Amygdala (tissue), 56 donors: ENCODE results near the gene HIP1R.
"Not testable (repeated sequence)": the region's sequence is repeated elsewhere in the genome, so short reads cannot be mapped to it uniquely, and the experiment has no call there.

Experiments
- DNase-seq, 56 donors: peaks; one replicate each; lab custom pipeline; 2025; lab: John Stamatoyannopoulos, UW

The HIP1R gene, protein sequence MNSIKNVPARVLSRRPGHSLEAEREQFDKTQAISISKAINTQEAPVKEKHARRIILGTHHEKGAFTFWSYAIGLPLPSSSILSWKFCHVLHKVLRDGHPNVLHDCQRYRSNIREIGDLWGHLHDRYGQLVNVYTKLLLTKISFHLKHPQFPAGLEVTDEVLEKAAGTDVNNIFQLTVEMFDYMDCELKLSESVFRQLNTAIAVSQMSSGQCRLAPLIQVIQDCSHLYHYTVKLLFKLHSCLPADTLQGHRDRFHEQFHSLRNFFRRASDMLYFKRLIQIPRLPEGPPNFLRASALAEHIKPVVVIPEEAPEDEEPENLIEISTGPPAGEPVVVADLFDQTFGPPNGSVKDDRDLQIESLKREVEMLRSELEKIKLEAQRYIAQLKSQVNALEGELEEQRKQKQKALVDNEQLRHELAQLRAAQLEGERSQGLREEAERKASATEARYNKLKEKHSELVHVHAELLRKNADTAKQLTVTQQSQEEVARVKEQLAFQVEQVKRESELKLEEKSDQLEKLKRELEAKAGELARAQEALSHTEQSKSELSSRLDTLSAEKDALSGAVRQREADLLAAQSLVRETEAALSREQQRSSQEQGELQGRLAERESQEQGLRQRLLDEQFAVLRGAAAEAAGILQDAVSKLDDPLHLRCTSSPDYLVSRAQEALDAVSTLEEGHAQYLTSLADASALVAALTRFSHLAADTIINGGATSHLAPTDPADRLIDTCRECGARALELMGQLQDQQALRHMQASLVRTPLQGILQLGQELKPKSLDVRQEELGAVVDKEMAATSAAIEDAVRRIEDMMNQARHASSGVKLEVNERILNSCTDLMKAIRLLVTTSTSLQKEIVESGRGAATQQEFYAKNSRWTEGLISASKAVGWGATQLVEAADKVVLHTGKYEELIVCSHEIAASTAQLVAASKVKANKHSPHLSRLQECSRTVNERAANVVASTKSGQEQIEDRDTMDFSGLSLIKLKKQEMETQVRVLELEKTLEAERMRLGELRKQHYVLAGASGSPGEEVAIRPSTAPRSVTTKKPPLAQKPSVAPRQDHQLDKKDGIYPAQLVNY

DNA sequence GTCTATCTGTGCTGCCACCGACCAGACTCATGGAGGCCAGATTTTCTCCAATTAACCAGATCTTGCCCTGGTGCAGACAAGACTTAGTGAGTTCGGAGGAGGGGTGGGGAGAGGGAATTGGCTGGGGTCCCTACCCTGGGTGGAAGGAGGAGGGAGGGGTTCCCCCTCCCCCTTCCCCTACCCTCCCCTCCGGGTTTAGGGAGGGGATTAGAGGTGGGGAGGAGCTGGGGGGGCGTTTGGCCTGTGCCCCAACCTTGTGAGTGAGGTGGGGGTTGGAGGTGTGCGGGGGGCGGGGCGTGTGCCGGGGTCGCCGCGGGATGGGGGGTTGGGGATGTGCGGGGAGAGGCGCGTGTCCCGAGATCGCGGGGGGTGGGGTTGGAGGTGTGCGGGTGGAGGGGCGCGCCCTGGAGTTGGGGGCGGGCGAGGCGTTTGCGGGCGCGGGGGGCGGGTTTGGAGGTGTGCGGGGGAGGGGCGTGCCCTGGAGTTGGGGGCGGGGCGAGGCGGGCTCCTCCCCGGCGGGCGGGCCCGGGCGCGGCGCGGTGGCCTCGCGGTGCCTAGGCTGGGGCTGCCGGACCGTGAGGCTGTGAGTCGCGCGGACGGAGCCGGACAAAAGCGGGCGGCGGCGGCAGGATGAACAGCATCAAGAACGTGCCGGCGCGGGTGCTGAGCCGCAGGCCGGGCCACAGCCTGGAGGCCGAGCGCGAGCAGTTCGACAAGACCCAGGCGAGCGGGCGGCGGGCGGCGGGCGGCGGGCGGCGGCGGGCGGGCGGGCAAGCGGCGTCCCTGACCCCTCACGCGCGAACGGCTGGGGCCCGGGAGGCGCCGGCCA is at the start of gene HIP1R:
Gene HIP1R (plus strand): TSS at position 537 of the 829 bp plus-strand sequence. CDS start 94 bp downstream, at position 631.
- DNase-seq: peak in 29 of 56 donors; percentile 31 to 83 (median 57)

DNA sequence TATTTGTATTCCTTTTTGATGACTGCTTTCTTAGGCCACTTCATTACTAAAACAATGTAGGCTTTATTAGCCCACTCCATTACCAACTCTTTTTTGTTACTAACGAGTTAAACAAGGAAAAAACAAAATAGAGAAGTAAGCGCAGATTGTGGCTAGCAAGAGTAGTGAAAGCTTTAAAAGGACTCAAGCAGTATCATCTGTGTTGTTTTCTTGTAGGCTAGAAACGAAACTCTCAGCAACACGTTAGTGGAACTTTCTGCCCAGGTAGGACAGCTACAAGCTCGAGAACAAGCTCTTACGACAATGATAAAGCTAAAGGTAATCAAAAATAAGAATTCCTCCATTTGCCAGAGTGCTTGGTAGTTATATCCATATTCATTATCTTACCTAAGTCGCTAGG is 49.8 kb upstream of the HIP1R start:
- no peak for DNase-seq

DNA sequence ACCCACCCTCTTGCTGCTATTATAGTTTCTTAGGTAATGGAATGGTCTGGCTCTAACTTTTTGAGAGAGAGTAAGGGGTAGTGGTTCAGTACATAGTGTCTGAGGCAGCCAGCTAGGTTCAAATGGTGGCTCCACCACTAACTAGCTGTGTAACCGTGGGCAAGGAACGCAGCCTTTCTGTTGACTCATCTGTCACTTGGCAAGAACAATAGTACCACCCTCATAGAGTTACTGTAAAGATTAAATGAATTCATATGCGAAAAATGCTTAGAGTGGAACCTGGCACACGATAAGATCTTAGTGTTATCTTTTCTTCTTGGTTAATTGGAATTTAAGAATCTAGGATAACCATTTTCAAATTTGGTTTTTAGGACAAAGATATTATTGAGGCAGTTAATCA is 46.9 kb upstream of the HIP1R start:
- DNase-seq: no peak

DNA sequence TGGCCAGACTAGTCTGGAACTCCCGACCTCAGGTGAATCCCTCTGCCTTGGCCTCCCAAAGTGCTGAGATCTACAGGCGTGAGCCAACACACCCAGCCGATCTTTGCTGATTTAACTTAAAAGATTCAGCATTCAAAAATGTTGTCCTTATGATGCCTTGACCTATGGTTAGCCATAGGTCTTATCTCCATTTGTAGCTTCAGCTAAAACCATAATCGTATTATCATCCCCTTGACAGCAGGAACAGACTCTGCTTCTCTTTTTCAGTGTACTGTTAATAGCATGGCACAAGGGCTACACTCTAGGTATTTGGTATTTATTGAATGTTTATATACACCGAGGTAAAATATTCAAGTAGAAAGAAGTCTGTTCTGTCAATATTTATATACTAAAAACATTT is 45.6 kb upstream of the HIP1R start:
- no peak for DNase-seq

DNA sequence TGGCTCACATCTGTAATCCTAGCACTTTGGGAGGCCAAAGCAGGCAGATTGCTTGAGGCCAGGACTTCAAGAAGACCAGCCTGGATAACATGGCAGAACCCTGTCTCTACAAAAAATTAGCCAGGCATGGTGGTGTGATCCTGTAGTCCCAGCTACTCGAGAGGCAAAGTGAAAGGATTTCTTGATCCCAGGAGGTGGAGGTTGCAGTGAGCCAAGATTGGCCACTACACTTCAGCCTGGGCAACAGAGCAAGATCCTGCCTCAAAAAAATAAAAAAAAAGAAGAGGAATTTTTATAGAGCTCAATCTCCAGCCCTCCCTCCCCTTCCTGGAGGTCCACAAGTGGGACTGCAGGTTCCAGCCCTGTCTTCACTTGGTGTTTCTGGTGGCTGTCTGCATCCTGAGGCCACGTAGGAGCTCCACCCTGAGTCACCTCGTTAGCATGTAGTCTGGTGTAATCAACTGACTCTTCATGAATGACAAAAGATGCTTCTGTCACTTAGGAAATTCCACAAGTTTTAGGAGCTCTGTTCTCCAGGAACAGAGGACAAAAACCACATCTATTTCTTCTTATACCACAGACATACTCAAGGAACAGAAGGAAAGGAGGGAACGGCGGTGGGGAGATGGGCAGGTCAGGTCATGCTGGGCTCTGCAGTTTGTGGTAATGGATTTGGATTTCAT is 44.7 kb upstream of the HIP1R start:
- no peak for DNase-seq

DNA sequence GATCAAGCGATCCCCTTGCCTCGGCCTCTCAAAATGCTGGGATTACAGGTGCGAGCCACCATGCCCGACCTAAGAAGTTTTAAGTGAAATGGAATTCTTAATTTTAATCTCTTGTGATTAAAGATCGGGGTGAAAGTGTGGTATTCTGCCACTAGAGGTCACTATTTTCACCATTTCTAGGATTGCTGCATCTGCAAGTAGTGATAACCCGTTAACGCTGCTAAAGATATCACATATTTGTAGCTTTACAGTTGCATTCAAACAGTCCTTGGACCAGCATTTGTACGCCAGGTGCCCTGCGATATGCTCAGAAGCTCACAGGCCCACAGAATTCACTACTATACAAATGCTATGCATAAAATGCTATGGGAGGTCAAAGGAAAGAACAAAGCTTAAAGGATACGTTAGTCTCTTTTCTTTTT is 41.6 kb upstream of the HIP1R start:
- peak in 14 of 56 donors; percentile 1 to 45 (median 8) for DNase-seq

DNA sequence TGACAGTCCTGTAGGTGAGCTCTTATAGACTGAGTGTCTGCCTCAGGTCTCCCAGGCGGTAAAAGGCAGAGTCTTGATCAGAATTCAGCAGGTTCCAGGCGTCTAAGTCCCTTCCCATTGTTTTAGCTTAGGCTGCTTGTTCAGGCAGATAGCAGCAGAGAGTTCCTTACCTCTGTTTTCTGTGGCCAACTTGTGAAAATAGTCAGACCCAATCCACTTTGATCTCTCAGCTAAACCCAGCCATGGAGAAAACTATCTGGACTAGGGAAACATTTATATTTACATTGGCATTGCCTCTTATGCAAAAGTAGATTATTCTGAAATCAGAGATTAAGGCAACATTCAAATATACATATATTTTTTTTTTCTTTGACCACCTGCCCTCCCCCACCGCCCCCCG is 39.5 kb upstream of the HIP1R start:
- DNase-seq: no peak

DNA sequence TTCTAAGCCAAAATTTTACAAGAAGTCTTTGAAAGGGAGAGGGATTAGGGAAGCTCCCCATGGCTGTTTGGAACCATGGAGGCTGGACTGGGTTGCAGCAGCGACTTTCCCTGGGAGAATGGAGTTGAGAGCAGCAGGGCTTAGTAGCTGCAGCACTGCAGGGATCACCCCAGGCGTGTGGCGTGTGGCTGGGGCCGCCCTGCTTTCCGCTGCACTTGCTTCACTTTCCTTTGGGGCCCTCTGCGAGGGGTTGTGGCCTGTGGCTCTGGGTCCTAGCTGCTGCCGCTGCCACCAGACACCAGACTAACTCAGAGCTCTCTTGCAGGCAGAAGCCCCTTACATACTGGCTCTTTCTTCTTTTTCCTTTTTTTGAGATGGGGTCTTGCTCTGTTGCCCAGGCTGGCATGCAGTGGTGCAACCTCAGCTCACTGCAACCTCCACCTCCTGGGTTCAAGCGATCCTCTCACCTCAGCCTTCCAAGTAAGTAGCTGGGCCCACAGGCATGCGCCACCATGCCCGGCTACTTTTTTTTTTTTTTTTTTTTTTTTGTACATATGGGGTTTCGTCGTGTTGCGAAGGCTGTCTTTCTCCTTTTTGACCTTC is 35.5 kb upstream of the HIP1R start:
- DNase-seq: no peak

DNA sequence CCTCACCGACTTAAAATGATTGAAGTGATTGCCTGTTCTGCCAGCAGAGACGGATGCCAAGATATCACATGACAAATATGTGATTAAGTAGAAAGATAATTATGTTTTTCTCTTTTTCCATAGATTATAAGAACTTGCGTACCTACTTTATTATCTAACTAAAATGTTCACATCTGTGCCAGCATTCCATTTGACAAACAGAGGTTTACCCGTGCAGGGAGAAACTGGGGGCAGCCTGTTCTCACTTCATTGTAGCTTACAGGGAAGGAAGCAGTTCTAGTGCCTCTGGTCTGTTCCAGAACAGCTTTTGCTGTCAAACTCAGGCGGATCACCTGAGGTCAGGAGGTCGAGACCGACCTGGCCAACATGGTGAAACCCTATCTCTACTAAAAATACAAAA is 31.3 kb upstream of the HIP1R start:
- DNase-seq: no peak

DNA sequence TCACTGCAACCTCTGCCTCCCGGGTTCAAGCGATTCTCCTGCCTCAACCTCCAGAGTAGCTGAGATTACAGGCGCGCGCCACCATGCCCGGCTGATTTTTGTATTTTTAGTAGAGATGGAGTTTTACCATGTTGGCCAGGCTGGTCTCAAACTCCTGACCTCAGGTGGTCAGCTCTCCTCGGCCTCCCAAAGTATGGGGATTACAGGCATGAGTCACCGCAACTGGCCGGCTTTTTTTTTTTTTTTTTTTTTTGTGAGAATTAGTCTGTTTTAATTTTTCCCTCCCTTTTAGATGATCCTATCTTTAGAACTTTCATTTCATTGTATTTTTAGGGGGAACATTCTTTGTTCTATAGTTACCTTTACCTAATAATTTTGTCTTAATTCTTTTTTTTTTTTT is 30.3 kb upstream of the HIP1R start:
- not testable (repeated sequence) for DNase-seq

DNA sequence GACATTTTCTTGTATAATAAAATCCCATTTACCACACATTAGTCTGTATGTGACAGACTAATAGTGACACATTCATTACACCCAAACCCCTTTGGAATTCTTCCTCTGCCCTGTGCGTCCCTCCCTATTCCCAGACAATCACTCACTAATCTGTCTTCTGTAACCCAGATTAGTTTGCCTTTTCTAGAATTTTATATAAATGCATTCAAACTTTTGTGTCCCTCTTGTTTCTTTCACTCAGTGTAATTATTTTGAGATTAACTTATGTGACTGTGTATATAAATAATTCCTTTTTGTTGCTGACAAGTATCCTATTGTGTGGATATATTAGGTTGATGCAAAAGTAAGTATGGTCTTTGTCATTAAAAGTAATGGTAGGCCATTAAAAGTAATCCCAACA is 27.6 kb upstream of the HIP1R start:
- no peak for DNase-seq

DNA sequence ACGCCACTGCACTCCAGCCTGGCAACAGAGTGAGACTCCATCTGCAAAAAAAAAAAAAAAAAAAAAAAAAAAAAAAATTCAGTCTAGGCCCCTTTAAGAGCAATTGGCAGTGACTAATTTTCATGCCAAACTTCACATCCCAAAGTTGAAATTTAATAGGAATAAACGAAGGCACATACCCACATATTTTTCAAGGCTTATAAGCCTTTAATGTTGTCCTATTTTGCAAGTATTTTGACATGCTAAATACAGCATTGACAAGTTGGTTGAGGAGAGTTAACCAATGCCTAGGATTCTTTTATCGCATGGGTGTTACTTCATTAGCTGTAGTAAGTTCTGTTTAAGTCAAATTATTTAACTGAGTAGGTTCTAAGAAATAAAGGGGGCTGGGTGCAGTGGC is 23.5 kb upstream of the HIP1R start:
- no peak for DNase-seq

DNA sequence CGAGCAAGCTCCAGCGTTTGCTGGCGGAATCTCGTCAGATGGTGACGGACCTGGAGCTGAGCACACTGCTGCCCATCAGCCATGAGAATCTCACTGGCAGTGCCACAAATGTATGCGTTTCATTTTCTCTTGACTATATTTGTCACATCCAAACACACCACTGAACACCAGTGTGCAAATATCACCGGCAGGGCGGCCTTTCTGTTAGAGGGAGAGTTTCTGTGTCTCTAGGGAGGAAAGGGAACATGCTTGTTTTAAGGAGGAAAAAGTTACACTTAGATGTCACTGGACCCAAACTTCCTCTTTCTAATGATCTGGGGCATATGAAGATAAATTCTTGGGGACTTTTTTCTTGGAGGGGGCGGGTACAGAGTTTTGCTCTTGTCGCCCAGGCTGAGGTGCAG is 21.9 kb upstream of the HIP1R start:
- DNase-seq: no peak

DNA sequence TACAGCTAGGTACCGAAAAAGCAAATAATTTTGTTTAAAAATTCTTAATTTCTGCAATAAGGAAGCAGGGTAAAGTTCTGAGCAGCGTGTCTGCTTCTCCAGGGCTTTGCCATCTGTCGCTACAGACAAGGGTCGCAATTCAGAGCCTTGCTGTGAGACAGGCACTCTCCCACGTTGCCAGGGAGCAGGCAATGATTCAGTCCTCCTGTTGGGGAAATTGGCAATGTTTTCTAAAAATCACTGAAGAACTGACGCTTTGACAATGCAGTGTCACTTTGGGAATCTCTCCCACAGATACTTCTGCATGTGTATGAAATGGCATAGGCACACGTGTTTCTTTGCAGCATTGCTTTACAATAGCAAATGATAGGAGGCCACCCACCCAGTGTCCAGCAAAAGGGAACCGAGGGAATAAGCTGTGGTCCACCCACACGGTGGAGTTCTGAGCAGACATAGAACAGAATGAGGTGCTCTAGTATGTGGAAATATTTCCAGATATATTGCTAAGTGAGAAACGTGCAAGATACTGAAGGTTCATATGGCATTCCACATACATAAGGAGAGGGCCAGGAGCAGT is 16.0 kb upstream of the HIP1R start:
- peak in 23 of 56 donors; percentile 4 to 80 (median 32) for DNase-seq

DNA sequence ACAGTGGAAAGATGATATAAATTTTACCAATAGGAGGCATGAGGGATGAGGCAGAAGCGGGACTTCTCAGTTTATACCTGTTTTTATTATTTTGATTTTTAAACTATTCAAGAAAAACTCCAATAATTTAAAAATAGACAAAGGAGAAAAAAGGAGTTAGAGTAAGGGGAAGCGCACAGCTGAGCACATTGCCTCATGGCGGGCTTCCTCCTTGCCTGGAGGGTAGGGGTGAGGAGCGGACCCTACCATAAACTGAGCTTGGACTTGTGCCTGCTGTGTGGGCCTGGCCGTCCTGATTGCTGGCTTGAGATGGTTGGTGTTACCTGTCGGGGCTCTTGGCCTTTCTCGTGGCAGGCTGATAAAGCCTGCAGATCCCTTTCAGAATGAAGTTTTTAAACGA is 15.1 kb upstream of the HIP1R start:
- DNase-seq: no peak

DNA sequence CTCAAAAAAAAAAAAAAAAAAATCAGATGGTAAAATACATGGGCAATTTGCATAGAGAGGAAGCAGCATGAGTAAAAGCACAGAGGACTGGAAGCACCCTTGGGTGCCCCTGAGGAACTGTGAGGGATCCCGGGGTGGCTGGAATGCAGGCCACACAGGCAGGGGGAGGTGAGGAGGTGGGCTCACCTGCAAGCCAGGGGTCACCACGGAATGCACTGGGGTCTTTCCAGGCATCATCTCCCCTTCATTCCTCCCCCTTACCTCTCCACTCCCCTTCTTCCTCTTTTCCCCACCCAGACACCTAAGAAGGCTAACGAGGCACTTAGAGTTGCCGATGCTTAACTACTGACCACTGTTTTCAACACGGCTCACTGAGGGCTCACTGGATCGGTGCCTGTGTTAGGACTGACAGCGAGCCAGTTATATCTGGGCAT is 14.4 kb upstream of the HIP1R start:
- no peak for DNase-seq

DNA sequence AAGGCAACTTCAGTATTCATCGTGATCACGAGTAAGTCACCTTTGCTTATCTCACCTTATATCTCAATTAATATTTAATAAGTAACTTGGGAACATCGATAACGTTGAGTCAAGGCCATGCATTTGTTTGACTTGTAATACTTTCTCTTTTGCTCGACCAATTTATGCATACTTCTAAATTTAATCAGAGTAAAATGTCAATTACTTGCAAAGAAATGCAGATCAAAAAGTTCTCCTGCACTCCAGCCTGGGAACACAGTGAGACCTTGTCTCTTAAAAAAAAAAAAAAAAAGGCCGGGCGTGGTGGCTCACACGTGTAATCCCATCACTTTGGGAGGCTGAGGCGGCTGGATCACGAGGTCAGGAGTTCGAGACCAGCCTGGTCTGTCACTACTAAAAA is 11.8 kb upstream of the HIP1R start:
- no peak for DNase-seq

DNA sequence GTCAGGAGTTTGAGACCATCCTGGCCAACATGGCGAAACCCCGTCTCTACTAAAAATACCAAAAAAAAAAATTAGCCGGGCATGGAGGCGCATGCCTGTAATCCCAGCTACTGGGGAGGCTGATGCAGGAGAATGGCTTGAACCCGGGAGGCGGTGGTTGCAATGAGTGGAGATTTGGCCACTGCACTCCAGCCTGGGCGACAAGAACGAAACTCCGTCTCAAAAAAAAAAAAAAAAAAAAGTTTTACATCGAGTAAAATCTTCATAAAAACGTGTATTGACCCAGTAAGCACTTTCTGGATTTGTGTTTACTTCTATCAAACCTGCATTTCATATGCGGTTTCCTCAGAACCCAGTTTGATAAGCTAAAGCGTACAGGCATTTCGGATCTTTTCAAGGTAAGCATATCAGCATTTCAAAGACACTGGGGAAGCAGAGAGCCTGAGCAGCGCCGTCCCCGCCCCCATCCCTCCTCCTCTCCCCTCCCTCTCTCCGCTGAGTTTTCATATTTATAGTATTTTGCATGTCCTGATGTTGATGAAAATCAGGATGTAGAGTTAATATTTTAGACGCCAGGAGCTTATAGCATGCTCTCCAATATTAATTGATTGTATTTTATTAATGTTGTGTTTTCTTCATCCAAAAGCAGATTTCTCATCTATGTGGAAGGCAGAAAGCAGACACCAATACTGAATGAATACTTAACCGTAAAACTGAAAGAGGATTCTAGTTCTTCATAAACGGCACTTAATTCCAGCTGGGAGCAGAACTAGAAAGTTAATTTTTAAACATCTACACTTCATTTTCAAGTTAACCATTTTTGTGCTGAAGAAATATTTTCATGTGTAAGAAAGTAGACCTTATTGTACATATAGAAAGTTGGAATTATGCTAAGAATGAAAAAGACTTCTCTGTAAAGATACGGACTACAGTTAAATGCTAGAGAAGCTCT is 9.2 kb upstream of the HIP1R start:
- peak in 3 of 56 donors; percentile 5 to 42 (median 29) for DNase-seq
